Astrocyte (in vitro differentiated cells and primary cell): ENCODE measurements around the gene EGFL8. TPM values are rescaled to one million over a fixed set of nuclear protein-coding genes. Genes with fewer than 3 reads are reported as not detected.

Experiments
- DNase-seq: peaks from one replicate; pipeline ENCODE4 v3.0.0-alpha.2; 2010; ENCODE audit warnings: low read depth
- FAIRE-seq: peaks from 2 replicates; lab custom pipeline; 2011; peaks lifted over from hg19 to GRCh38; lab: Jason Lieb, UNC
- H2AFZ ChIP-seq: 2 replicates; pipeline ENCODE4 v1.6.0; 2012; ENCODE audit warnings: low read depth, low read length, inconsistent platforms
- H3K27ac ChIP-seq: 2 replicates; pipeline ENCODE4 v1.5.1; 2011; ENCODE audit warnings: low read depth, low read length, inconsistent platforms
- H3K27me3 ChIP-seq: 2 replicates; pipeline ENCODE4 v1.6.0; 2011; ENCODE audit warnings: low read length, inconsistent platforms; ENCODE audit not compliant: insufficient read depth
- H3K36me3 ChIP-seq: 2 replicates; pipeline ENCODE4 v1.5.1; 2011; ENCODE audit warnings: low read length, inconsistent platforms; ENCODE audit not compliant: insufficient read depth
- H3K4me1 ChIP-seq: 2 replicates; pipeline ENCODE4 v1.5.1; 2011; ENCODE audit warnings: low read length, inconsistent platforms; ENCODE audit not compliant: insufficient read depth
- H3K4me2 ChIP-seq: 2 replicates; pipeline ENCODE4 v1.6.0; 2012; ENCODE audit warnings: low read length, inconsistent platforms
- H3K4me3 ChIP-seq: 2 replicates; pipeline ENCODE4 v1.5.1; 2011; ENCODE audit warnings: low read depth, mild to moderate bottlenecking, low read length, inconsistent platforms; ENCODE audit not compliant: insufficient read depth
- H3K79me2 ChIP-seq: 2 replicates; pipeline ENCODE4 v1.6.0; 2012; ENCODE audit warnings: mild to moderate bottlenecking, low read length, inconsistent platforms; ENCODE audit not compliant: insufficient read depth
- H3K9ac ChIP-seq: 2 replicates; pipeline ENCODE4 v1.6.0; 2012; ENCODE audit warnings: mild to moderate bottlenecking, low read length, inconsistent platforms
- H3K9me3 ChIP-seq: 2 replicates; pipeline ENCODE4 v1.5.1; 2012; ENCODE audit warnings: low read depth, mild to moderate bottlenecking, low read length, inconsistent platforms; ENCODE audit not compliant: insufficient read depth
- H4K20me1 ChIP-seq: 2 replicates; pipeline ENCODE4 v1.6.0; 2012; ENCODE audit warnings: low read length, inconsistent platforms; ENCODE audit not compliant: insufficient read depth
- H3K27ac Mint-ChIP-seq: one replicate; pipeline ENCODE4 v1.8.0; 2021; ENCODE audit warnings: mild to moderate bottlenecking, mixed read lengths; ENCODE audit not compliant: unreplicated experiment
- H3K27me3 Mint-ChIP-seq: one replicate; pipeline ENCODE4 v1.8.0; 2021; ENCODE audit warnings: low read depth, mixed read lengths; ENCODE audit not compliant: unreplicated experiment
- H3K36me3 Mint-ChIP-seq: one replicate; pipeline ENCODE4 v1.8.0; 2021; ENCODE audit warnings: low read depth, mixed read lengths; ENCODE audit not compliant: unreplicated experiment
- H3K4me1 Mint-ChIP-seq: one replicate; pipeline ENCODE4 v1.8.0; 2021; ENCODE audit warnings: low read depth, mixed read lengths; ENCODE audit not compliant: unreplicated experiment
- H3K4me3 Mint-ChIP-seq: one replicate; pipeline ENCODE4 v1.8.0; 2021; ENCODE audit warnings: mild to moderate bottlenecking, moderate library complexity, mixed read lengths; ENCODE audit not compliant: unreplicated experiment
- H3K9me3 Mint-ChIP-seq: one replicate; pipeline ENCODE4 v1.8.0; 2021; ENCODE audit warnings: mild to moderate bottlenecking, mixed read lengths; ENCODE audit not compliant: unreplicated experiment
- CTCF ChIP-seq: IDR thresholded peaks from 2 replicates; pipeline ENCODE4 v1.5.1; 2011; ENCODE audit warnings: low read depth, mild to moderate bottlenecking, inconsistent platforms, low read length, moderate library complexity; ENCODE audit not compliant: insufficient read depth
- EZH2 ChIP-seq: IDR thresholded peaks from 2 replicates; pipeline ENCODE4 v1.6.1; 2012; ENCODE audit warnings: mild to moderate bottlenecking, low read length, inconsistent platforms; ENCODE audit not compliant: insufficient read depth
- total RNA-seq: library from RNA; stranded (reverse); gene quantifications from 2 replicates; pipeline ENCODE4 v1.2.1, GENCODE V29; 2021

The EGFL8 gene
- total RNA-seq, 1 donor from 2014 or later: 13.3 TPM

- H3K79me2 ChIP-seq: peaks cover 38% of the 10 kb centered on the region
- TF ChIP-seq EZH2 (no peak), CTCF (no peak)
- no peak for FAIRE-seq
- H3K4me3 Mint-ChIP-seq: peak overlapping the region; percentile 95
- H3K4me2 ChIP-seq: peak overlapping the region; percentile 100
- no peaks in the 10 kb centered on the region for H3K27me3 Mint-ChIP-seq
- peak; percentile 10 for DNase-seq
- no peaks in the 10 kb centered on the region for H3K9me3 ChIP-seq
- H3K27ac Mint-ChIP-seq: peak overlapping the region; percentile 95
- peak overlapping the region; percentile 93 for H3K9ac ChIP-seq
- peak overlapping the region; percentile 74 for H3K4me3 ChIP-seq
- peaks cover 10% of the 10 kb centered on the region for H3K36me3 ChIP-seq
- H3K4me1 Mint-ChIP-seq: peaks cover 37% of the 10 kb centered on the region
- no peaks in the 10 kb centered on the region for H3K27me3 ChIP-seq
- H3K9me3 Mint-ChIP-seq: no peaks in the 10 kb centered on the region
- H3K27ac ChIP-seq: peak overlapping the region; percentile 72
- no peak overlapping the region for H2AFZ ChIP-seq
- no peaks in the 10 kb centered on the region for H4K20me1 ChIP-seq
- peaks cover 18% of the 10 kb centered on the region for H3K36me3 Mint-ChIP-seq
- H3K4me1 ChIP-seq: peaks cover 26% of the 10 kb centered on the region
These were observed 24.1 kb downstream of the EGFL8 start for GRCh38 chr6:32188381-32189068.

- Mint-ChIP-seq H3K27ac (peak overlapping the region; percentile 95), H3K4me1 (peaks cover 38% of the 10 kb centered on the region), H3K36me3 (peaks cover 18% of the 10 kb centered on the region), H3K4me3 (peak overlapping the region; percentile 95), H3K9me3 (no peaks in the 10 kb centered on the region), H3K27me3 (no peaks in the 10 kb centered on the region)
- Histone ChIP-seq H3K79me2 (peaks cover 38% of the 10 kb centered on the region), H3K4me3 (peak overlapping the region; percentile 74), H3K4me2 (peak overlapping the region; percentile 100), H3K9me3 (no peaks in the 10 kb centered on the region), H2AFZ (no peak overlapping the region), H3K9ac (peak overlapping the region; percentile 93), H3K36me3 (peaks cover 8% of the 10 kb centered on the region), H3K27ac (peak overlapping the region; percentile 72), H3K4me1 (peaks cover 26% of the 10 kb centered on the region), H4K20me1 (no peaks in the 10 kb centered on the region), H3K27me3 (no peaks in the 10 kb centered on the region)
- no peak for TF ChIP-seq EZH2
- no peak for TF ChIP-seq CTCF
- FAIRE-seq (no peak), DNase-seq (no peak)
These were observed 24.8 kb downstream of the EGFL8 start for GRCh38 chr6:32189069-32189741.

GRCh38 chr6:32189742-32190053, 25.3 kb downstream of the EGFL8 start:
- Histone ChIP-seq H3K36me3 (peaks cover 8% of the 10 kb centered on the region), H3K4me1 (peaks cover 27% of the 10 kb centered on the region), H4K20me1 (no peaks in the 10 kb centered on the region), H3K27ac (peak overlapping the region; percentile 72), H3K27me3 (no peaks in the 10 kb centered on the region), H2AFZ (no peak overlapping the region), H3K4me3 (peak overlapping the region; percentile 74), H3K9ac (peak overlapping the region; percentile 93), H3K4me2 (peak overlapping the region; percentile 100), H3K9me3 (no peaks in the 10 kb centered on the region), H3K79me2 (peaks cover 38% of the 10 kb centered on the region)
- Mint-ChIP-seq H3K4me1 (peaks cover 40% of the 10 kb centered on the region), H3K4me3 (peak overlapping the region; percentile 95), H3K27me3 (no peaks in the 10 kb centered on the region), H3K36me3 (peaks cover 18% of the 10 kb centered on the region), H3K27ac (peak overlapping the region; percentile 95), H3K9me3 (no peaks in the 10 kb centered on the region)
- no peak for TF ChIP-seq EZH2
- TF ChIP-seq CTCF: no peak
- no peak for FAIRE-seq
- DNase-seq: no peak
